HG02642 (cell line): Measurements from ENCODE around the gene SLC10A1.
"Not testable (repeated sequence)": the region's sequence is repeated elsewhere in the genome, so short reads cannot be mapped to it uniquely, and the experiment has no call there.

ENCODE experiments used
- ATAC-seq: cut with Tn5 transposase; IDR thresholded peaks from one replicate; pipeline ENCODE4 v1.9.1; 2021; ENCODE audit warnings: mild to moderate bottlenecking; ENCODE audit not compliant: unreplicated experiment, poor library complexity

Gene SLC10A1

DNA sequence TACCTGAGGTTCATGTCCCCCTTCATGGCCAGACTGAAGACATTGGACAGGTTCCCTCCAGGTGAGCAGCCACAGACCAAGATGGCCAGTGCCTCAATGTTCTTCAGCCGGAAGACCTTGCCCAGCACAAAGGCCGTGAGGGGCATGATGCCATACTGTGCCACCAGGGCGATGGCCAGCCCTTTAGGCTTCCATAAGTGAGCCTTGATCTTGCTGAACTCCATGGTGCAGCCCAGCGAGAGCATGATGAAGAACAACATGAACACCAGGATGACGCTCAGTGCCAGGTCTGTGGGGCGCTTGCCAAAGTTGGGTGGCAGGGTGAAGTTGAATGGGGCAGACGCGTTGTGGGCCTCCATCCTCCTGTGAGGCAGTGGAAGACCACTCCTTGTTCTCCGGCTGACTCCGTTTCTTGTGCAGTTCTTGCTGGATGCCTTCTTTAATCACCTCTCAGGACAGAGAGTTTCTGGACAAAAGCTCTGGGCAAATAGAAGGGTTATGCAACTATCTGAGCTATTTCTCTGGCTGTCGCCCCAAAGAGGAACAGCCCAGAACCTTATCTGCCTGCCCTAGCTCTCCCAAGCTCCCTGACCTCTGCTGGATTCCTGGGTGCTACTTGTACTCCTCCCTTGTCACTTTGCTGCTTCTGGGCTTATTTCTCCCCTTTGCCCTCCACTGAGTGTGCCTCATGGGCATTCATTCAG, at the start of gene SLC10A1:
SLC10A1 (minus strand) TSS at position 445 of the 704 bp plus-strand sequence; CDS start at position 359, 86 bp downstream.
- ATAC-seq, result no peak

DNA sequence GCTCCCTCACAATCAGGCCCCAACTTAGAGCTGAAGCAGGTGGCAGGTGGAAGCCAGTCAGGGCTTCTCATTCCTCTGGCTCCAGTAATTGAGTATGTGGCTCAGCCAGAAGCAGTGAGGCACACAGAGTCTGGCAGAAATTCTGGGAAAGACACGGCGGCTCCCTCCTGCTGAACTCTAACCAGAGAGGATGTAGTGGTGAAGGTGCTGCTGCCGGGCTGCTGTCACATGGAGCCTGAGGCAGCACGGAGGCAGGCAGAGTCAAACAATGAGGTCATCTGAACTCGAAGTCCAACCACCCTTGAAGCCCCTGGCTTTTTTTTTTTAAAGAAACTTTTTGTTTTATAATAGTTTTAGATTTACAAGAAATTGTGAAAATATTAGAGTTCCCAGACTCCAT, 48.7 kb upstream of the SLC10A1 start:
- ATAC-seq, result no peak

DNA sequence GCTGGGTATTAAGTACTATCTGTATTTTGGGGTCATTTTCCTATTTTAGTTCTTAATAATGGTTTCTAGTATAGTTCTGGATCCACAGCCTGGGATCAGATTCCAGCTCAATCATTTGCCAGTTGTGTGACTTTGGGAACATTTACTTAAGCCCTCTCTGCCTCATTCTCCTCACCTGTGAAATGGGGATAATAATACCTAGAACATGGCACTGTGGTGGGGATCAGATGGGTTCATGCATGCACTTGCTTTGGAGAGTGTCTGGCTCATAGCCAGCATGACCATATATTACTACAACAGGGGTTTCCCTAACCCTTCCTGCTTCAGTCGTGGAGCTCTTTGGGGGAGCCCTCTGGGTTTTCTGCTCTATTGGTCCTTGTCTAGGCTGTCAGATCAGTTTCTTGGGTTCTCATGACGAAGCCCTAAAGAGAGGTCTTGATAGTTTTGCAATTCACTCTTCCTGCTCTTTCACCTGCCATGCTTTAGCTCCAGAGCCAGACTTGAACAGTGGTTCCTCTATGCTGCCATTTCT, 48.1 kb upstream of the SLC10A1 start:
- ATAC-seq, result no peak

DNA sequence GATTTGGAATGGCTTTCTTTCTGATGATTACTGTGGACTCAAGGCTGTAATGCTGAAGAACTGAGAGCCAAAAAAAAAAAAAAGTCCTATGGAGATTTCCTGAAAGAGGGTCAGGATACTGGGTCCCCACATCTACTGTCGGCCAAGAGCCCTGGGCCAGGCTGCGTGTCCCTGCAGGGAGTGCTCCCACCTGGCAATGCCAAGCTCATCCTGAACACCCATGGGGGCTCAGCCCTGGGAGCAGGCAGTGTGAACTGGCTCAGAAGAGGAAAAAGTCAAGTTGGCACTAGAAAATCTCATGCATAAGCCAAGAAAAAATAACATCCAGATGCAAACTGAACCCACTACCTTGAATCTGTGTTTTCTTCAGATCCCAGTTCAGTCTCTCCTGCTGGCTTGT, 47.1 kb upstream of the SLC10A1 start:
- ATAC-seq, result no peak

DNA sequence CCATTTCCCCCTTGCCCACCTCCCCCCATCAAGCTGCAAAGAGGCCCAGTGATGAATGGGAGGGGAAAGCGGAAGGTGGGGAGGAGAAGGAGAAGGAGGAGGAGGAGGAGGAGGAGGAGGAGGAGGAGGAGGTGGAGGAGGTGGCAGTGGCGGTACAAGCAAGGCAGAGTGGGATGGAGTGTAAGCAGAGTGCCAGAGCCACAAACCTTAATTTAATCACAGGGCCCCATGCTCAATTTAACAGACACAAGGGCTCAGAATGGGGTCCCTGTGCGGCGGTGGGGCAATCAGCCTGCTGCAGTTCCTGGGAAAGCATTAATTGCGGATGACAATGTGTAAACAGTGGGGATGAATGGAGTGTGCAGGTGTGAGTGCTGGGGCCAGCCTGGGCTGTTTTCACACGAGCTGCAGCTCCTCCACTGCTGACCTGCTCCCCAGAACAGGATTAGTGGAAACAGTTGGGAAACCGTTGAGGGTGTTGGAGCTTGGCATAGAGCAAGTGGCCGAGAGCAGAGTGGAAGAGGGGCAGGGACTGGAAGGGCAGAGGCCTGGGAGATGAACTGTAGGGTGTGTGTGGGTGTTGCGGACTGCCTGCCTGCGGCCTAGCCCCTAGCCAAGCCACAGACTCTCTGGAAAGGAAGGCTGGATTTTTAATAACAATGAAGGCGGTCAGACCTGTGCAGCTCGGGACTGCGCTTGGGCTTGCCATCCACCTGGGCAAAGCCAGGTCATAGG, 45.8 kb upstream of the SLC10A1 start:
- ATAC-seq, result no peak

DNA sequence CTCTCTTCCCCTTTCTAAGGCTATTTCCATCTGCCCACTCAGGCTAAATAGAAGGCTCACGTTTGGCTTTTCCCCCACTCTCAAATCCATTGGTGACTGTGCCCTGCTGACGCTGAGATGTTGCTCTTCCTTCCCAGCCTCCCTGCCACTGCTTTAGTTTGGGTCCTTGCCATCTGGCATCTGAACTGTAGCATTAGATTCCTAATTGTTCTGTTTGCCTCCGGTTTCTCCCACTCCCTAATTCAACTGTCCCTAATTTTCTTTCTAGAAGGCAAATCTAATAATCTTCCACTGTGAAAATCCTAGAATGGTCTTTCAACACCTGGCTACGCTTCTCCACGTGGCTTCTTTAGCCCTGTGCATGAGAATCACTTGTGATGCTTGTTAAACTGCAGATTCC, 44.6 kb upstream of the SLC10A1 start:
- no peak for ATAC-seq

DNA sequence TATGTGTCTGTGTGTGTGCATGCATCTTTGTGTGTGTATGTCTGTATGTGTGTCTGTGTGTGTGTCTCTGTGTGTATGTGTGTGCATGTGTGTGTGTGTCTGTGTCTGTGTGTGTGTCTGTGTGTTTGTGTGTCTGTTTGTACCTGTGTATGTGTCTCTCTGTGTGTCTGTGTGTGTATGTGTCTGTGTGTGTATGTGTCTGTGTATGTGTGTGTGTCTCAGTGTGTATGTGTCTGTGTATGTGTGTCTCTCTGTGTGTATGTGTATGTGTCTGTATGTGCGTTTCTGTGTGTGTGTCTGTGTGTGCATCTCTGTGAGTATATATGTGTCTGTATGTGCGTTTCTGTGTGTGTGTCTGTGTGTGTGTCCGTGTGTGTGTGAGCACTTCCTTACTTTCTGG, 42.6 kb upstream of the SLC10A1 start:
- no peak for ATAC-seq

DNA sequence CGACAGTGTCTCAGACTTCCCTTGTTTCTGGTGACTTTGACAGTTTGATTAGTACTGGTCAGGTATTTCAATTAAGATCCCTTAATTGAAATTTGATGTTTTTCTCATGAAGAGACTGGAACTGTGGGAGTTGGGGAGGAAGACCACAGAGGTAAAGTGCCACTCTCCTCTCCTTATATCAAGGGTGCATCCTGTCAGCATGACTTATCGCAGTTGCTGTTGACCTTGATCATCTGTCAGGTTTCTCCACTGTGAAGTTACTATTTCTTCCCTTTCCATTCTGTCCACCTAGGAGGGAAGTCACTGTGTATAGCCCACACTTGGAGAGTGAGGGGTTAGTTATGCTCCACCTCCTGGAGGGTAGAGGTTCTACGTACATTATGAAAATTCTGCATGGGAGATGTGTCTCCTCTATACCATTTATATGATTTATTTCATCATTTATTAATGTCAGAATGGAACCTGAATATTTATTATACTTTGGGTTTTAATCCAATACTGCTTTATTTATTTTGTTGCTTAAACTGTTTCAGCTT, 41.9 kb upstream of the SLC10A1 start:
- ATAC-seq, result no peak

DNA sequence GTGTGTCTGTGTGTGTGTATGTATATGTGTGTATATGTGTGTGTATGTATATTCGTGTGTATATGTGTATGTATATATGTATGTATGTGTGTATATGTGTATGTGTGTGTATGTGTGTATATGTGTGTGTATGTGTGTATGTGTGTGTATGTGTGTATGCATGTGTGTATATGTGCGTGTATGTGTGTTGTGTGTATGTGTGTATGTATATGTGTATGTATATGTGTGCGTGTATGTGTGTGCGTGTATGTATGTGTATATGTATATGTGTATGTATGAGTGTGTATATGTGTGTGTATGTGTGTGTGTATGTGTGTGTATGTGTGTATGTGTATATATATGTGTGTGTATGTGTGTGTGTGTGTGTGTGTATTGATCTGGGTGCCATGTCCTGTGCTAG, 31.8 kb upstream of the SLC10A1 start:
- no peak for ATAC-seq

DNA sequence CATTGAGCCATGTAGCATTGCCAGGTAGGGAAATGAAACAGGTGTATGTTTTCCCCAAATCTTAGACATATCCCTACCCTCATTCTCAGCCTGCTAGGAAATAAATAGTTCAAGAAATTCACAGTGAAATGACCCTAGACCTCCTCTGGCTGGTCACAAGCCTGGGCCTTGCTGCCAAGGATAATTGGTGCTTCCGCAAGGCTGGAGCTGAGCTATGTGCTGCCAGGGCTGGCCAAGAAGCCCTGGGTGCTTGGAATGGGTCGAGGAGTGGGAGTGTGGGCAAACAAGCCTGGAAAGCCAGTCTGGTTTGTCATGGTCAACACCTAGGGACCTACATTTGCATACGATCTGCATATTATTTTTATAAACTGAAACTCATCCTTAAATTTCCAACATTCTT, 31.3 kb upstream of the SLC10A1 start:
- ATAC-seq, result no peak

DNA sequence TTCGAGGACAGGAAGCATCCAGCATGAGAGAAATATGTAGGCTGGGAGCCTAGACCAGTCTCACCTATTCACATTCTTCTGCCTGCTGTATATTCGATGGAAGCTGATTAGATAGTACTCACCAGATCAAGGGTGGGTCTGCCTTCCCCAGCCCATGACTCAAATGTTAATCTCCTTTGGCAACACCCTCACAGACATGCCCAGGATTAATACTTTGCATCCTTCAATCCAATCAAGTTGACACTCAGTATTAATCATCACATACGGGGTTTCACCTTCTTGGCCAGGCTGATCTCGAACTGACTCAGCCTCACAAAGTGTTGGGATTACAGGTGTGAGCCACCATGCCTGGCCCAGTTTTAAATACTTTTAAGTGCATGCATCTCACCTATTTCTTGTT, 30.5 kb upstream of the SLC10A1 start:
- no peak for ATAC-seq

DNA sequence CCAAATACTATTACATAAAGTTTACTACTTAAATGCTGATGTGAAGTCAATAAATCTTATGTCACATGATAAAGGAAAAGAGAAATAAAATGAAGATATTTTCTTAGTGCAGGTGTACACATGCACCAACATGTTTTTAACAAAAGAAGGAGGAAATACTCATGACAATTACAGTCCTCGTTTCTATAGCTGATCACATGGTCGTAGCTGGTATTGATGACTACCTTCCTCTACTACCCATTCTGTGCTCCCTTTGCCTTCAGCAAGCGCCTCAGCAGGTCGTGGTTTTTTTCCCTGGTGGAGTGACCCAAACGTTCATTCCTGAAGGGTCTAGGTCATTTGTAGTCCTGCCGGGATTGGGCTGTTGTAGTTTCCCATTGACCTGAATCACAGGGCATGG, 25.4 kb upstream of the SLC10A1 start:
- no peak for ATAC-seq

DNA sequence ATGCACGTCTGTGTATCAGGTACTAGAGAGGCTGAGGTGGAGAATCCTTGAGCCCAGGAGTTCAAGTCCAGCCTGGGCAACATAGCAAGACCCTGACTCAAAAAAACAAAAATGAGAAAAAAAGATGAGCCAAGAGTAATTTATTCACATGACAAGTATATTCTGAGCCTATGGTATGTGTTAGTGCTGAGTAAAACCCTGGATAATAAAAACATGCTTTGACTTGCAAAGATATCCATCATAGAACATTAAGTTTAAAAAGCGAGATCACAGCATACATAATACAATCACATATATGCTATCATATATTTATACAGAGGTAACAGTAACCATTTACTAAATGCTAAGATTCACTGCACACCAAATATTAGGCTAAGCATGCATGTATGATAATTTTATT, 23.9 kb upstream of the SLC10A1 start:
- ATAC-seq, result no peak

DNA sequence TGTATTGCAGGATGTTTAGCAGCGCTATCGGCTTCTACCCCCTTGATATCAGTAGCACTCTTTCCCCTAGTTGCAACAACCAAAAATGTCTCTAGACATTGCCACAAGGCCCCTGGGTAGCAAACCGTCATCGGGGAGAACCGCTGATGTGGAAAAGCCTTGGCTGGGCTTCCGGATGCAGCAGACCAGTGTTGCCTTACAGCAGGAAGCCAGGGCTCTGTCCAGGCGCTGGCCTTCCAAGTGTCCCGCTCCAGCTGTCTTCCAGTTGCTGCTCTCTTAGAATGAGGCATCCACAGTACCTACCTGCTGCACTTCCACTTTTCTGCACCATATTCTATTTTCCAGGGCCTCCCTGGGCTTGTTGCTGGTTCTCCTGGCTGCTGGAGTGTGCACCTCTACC, 22.6 kb upstream of the SLC10A1 start:
- no peak for ATAC-seq

DNA sequence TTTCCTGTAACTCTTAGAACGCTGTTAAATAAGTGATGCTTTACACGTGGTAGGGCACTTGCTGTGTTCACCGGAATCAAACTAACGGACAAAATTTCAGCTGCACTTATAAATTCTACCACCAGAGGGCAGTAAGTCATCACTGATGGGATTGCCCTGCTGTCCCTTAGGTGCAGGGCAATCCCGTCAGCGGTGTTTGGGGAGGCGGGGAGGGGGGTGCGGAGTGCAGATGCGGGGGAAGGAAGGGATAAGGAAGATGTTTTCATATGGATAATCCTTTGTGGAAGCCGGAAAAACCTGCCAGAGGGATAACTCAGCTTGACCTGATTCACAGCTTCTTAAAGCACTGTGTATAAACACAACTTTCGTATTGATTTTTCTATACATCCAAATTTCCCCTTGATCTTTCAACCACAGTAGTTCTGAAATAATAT, 21.7 kb upstream of the SLC10A1 start:
- ATAC-seq, result no peak

DNA sequence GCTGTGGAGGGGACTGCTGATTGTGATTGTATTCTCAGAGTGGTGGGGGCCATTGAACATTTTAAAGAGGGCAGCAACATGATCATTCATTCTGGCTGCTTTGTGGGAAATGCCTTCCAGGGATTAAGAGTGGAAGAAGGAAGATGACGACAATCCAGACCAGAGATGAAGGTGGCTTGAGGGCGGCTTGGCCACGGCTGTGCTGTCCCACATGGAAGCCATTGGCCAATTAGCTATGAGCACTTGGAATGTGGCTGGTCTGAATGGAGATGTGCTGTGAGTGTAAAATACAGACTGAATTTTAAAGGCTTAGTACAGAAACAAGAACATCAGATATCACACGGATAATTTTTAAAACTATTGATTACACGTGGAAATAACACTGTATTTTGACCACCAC, 19.2 kb upstream of the SLC10A1 start:
- ATAC-seq, result no peak

DNA sequence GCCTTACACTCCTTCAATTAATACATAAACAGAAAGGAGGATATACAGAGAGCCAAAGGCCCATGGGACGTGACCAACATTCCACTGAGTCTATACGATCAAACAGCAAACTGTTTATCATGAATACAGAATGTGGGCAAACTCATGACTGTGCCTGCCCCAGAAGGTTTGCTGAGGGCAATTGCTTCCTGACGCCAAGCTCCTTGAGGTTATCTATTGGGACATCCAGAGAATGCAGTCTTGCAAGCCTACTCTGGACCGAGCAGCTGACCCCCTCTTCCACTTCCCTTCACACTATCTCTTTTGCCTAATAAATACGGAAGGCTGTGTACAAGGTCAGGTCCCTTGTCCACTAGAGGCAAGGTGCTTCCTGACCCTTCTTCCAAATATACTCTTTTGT, 18.5 kb upstream of the SLC10A1 start:
- ATAC-seq, result no peak

DNA sequence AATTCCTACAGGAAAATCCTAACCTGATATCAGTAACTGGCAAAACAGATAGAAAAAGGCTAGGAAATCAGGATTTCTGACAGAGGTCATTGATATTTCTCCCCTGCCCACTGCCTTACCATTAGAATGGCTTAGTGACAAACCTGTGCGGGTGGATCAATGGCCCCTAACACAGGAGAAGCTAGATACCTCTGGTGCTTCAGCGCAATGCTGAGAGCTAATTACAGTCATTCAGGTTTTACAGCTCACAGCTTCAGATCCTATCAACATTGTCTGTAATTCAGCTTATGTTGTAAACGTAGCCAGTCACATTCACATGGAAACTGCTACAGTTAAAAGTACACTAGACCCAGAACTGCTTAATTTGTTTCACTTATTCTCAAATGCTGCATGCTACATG, 17.4 kb upstream of the SLC10A1 start:
- ATAC-seq, result no peak

DNA sequence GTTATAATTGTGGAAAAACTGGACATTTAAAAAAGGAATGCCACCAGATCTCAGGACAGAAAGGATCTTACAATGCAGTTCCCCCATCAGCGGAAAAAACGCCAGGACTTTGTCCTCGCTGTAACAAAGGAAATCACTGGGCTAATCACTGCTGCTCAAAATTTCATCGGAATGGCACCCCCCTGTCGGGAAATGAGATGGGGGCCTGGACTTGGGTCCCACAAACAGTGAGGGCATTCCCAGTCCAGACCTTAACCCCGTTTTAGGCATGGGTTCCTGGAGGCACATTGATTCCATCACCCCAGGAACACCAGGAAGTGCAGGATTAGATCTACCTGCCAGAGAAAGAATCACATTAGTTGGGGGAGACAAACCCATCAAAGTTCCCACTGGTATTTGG, 16.3 kb upstream of the SLC10A1 start:
- ATAC-seq, result not testable (repeated sequence)

DNA sequence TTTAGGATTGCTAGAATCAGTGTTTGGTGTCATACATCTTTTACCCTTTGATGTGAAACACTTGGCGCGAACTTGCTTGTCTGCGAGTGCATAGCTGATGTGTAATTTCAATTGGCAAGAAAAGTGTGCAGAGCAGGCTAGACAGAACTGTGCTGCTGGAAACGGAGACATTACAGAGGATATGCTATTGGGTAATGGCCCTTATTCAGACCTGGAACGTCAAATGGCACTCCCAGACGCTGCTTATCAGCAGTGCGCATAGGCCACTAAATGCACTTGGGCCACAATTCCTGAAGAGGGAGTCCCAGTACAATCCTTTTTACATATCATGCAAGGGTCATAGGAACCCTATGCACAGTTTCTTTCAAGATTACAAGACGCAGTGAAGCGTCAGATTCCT, 15.7 kb upstream of the SLC10A1 start:
- no peak for ATAC-seq

DNA sequence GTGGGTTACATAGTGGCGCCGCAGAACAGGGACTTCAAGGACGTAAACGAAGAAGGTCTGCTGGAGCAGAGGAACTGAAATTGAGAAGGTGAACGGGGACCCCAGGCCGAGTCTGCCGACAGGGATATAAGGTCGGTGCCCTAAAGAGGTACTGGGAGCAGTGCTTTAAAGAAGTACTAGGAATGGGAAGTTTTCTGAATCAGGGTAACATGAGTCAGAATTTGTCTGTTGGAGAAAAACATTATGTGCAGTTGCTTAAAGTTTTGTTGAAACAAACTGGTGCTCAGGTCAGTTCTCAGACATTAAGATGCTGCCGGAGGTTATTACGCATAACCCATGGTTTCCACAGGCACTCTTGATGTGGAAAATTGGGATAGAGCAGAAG, 14.8 kb upstream of the SLC10A1 start:
- no peak for ATAC-seq
